Stimulated activated CD8-positive, alpha-beta memory T cell treated with anti-CD3 and anti-CD28 coated beads, Interleukin-4, amount 100 ng/mL, for 24 hours (primary cell): ENCODE results near the gene OTOS.
A peak's percentile ranks its signal among the peaks of the same experiment; 100 is the strongest.

Source experiments
- DNase-seq: peaks from one replicate; pipeline ENCODE4 v3.0.0-alpha.2; 2020; ENCODE audit warnings: low read depth

OTOS gene

DNA sequence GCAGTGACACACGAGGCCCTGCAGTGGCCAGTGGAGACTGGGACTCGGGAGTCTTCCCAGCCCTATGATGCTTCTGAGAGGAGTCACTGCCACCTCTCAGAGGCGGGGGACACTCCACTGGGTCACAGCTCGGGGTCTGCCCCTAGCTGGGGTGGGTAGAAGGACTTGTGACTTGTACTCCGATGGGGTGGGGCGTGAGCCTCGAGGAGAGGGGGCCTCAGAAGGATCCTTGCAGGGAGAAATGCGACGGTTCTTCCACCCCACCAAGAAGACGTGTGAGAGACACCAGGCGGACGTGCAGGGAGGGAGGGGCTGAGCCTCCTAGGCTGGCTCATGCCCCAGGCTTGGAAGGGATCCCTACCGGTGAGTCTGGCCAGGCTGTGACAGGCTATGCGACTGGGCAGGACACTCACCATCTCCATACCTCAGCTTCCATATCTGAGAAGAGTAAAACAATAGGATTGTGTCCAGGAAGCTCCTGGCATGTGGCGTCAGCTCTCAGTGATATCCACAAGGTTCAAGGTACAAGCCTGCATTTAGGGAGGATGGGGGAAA, 11.1 kb upstream of the OTOS start:
- DNase-seq: no peak

DNA sequence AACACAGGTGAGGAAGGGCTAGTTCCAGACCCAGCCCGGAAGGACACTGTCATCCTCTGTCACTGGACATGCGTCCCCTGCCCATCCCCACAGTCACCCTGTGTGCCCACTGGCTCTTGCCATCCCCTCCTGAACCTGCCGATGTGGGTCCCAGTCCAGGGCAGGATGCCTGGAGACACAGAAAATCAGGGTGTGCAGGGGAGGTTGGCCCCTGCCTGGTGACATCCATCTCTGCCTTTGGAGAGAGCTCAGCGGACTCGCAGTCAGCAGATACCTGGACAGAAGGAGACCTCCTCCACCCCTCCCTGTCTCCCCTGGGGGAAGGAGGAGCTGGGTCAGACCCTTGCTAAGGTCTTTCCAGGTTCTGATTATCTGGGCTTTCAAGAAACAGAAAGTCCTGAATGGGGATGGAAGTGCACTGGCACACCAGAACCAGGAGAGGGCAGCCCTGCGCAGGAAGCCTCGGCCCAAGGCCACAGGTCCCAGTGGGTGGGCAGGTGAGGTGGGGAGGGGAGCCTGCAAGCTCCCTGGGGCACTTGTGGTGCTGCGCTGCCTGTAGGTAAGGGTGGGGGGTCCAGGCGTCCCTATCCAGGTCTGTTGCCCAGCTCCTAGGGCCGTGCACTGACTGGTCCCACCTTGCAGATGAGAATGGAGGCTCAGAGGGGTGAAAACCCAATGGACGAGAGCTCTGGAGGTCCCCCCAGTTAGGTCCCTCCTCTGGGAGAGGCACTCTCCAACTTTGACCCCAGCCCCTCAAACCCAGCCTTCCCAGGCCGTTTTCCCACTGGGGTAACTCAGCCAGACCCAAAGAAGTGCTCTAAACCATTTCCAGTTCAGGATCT, 9.7 kb upstream of the OTOS start:
- no peak for DNase-seq

DNA sequence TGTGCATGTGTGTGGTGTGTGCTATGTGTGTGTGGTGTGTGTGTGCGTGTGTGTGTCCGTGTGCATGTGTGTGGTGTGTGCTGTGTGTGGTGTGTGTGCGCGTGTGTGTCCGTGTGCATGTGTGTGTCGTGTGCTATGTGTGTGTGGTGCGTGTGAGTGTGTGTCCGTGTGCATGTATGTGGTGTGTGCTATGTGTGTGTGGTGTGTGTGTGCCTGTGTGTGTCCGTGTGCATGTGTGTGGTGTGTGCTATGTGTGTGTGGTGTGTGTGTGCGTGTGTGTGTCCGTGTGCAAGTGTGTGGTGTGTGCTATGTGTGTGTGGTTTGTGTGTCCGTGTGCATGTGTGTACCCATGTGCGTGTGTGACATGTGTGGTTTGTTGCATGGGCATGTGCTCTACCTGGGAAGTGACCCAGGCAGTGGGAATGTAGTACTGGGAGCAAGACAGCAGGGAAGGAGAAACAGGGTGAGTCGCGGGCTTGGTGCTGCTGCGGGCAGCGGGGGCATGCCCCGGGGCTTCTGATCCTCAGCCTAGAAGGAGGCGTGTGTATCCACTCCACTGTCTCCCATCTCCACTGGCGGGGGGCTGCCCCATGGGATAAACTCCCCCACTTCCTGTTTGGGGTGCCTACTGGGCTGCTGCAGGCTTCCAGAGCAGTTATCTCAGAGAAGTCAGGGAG, 7.6 kb upstream of the OTOS start:
- DNase-seq: no peak

DNA sequence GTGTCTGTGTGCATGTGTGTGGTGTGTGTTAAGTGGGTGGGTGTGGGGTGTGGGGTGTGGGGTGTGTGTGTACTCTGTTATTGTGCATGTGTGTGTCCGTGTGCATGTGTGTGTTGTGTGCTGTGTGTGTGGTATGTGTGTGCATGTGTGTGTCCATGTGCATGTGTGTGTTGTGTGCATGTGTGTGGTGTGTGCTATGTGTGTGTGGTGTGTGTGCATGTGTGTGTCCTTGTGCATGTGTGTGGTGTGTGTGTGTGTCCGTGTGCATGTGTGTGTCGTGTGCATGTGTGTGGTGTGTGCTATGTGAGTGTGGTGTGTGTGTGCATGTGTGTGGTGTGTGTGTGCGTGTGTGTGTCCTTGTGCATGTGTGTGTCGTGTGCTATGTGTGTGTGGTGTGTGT, 6.9 kb upstream of the OTOS start:
- no peak for DNase-seq

DNA sequence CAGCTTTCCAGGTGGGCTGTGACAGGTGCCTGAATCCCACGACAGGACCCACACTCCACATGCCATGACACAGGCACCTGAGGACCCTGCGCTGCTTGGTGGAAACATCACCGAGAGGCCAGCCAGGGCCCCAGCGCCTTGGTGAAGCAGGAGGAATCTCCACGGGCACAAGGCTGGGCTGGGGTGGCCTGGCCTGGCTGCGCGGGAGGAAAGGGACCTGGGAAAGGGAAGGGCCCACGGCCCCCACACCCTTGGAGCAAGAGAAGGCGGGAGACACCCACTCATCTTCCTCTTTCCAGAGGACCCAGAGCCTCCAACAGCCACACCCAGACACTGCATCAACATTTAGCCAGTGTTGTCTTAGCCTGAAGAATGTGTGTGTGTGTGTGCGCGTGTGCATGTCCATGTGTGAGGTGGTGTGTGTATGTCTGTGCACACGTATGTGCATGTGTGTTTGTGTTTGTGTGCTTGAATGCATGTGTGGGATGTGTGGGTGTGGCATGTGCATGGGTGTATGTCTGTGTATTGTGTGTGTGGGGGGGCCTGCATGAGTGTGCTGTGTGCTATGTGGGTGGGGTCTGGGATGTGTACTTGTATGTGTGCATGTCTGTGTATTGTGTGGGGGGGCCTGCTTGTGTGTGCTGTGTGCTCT, 6.3 kb upstream of the OTOS start:
- DNase-seq: no peak

DNA sequence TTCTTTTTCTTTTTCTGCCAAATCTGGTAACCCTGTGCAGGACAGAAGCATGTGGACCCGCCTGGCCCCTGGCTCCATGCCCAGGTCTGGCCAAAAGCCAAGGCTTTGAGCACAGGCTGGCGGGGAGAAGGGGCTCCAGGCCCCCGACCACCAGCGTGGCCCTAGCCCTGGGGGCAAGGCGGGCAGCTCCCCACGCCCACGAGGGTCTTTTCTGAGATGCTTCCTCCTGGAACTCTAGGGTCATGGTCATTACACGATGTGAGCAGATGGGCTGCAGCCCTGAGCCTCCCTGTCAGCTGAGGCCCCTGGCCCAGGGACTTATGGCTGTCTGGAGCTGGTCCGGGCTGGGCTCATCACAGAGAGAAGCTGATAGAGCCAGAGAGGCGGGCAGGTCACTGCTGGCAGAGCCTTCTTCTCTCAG, 5.7 kb upstream of the OTOS start:
- DNase-seq: no peak

DNA sequence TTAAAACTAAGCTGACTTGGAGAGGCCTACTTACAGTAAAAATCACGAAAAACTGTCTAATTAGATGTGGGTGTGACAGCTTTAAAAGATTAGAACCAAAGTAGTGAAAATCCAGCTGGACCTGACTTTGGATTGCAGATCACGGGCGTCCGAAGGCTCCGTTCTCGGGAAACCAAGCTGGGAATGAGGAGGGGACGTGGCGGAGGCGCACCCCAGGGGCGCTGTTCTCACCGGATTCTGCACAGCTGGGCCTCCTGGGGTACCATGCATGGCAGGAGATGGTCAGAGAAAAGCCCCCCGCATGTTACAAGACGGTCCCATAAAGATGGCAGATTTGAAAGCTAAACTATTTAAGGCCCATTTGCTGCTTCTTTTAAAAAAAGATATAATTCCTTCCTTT, 5.0 kb upstream of the OTOS start:
- DNase-seq: no peak

DNA sequence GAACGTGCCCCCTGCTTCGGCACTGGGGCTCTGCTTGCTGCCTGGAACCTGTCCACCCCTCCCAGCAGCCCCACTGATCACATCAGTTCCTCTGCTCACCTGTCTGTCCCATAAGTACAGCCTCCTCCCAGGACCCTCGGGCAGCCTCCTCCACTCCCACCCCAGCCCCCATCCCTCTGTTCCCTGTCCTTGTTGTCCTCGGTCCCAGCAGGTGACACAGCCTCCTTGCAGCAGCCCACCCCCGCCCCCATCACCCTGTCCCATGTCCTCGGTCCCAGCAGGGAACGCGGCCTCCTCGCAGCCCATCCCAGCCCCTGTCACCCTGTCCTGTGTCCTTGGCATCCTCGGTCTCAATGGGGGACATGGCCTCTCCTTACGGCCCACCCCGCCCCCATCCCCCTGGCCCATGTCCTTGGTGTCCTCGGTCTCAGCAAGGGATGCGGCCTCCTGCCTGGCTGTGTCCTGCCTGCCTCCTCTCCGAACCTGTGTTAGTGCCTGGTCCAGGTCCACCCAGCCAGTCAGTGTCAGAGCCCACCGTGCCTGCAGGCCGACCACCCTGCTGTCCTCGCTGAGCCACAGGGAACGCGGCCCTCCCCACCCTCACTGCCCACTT, 4.3 kb upstream of the OTOS start:
- DNase-seq: no peak

DNA sequence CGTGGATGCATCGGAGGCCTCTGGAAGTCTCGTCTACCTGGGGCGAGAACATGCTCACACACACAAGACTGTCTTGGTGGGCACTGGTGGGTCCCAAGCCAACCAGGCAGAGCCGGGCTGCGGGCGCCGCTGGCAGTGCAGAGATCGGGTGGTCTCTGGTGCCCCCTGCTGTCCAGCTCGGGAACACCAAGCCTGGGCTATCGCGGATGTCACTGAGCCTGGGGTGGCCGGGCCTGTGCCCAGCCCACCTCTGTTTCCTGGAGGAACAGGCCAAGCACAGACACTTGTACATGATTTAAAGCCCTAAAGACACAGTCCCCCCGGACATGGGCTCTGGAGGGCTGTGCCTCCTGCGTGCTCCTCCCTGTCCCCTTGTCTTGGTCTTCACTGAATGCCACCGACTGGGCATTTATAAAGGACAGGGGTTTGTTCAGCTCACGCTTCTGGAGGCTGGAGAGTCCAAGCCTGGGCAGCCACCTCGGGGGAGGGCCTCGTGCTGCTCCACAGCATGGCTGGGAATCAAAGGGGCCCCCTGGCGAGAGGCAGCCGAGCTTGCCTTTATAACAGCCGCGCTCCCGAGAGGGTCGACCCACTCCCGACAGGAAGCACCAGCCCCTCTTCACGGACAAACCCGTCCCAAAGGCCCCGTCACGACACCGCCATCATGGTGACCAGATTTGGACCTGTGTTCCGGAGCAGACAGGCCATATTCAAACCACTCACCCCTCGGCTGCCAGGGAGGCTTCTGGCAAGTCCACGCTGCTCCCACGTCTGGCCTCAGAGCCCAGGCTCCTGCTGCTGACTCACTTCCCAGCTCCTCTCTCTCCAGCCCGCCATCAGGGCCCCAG, 3.6 kb upstream of the OTOS start:
- peak; percentile 77 for DNase-seq

DNA sequence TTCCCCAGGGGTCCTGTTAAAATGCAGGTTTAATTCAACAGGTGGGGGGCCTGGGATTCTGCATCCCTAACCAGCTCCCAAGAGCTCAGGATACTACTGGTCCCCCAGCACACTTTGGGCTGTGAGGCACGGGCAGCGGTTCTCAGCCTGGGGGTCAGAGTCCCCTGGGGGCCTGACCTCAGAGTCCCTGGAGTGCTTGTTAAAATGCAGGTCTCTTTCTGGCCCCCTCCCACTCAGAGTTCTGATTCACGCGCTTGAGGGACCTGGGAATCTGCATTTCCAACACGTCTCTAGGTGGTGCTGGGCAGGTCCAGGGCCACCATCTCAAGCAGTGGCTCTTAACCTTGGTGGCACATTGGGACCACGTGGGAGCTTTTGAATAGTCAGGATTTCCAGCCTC, 2.8 kb upstream of the OTOS start:
- DNase-seq: no peak

DNA sequence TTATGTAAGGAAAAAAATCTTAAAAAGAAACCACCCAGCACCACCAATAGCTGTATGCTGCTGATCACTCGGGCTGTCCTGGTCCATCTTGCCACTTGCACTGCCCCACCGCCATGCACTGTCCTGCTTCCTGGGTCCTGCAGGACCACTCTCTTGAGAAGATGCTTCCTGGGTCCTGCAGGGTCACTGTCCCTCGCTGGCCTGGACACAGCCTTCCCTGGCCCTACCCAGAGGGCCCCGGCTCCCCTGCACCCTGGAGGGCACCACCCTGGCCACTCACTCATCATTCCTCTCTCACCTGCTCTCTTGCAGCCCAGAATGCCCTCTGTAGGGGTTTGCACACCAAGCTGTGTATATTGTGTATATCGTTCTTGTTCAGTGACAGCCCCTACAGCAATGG, 2.4 kb upstream of the OTOS start:
- no peak for DNase-seq

DNA sequence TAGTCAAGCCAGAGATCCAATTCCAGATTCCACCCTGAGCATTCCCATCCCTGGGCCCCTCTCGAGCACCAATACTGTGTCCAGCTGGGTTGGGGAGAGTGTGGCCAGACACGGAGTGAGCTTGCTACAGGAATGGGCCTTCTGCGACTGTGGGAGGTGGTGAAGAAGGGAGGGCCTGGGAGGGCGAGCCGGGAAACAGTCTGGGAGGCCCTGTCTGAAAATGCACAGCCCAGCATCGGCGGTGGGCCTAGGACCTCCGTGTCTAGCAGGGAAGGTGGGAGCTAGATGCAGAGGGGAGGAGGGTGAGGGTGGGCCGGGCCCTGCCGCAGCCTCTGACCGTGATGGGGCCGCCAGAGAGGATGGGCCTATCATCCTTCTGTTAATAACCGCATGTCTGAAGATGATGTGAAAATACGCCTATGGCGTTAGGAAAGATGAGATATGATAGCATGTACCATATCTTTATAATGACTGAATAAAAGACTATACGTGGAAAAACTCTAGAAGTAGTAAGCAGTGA, 1.9 kb upstream of the OTOS start:
- DNase-seq: no peak

DNA sequence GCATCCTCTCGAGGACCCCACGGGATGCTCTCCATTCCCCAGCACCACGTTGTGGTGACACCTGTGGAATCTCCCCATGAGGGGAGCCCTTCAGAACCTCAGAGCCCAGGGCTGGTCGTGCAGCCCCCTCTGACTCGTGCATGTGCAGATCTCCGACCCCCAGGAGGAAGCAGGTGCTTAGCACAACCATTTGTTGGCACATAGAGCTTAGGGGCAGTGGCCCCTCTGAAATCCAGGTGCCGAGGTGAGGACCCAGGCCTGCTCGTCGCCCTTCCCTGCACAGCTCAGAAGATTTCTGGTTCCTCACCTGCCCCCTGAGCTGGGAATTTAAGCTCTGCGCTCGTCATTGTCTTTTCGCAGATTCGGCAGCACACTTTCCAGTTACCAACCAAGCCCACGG, 1.3 kb upstream of the OTOS start:
- DNase-seq: no peak

DNA sequence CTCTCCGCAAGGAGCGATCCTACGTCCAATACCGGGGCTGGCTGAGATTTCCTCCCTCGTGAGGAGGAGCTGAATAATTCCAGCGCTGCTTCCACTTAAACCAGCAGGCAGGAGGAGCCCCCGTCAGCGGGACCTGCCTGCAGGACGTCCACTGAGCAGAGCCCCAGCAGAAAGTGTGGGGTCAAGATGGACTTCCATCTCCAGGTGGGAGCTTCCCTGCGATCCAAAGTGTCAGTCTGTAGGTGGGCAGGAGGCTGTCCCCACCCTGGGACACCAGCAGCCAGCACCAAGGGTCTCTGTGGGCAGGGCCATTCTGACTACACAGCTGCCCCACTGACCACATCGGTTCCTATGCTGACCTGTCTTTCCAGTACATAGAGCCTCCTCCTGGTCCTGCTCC, 462 bp upstream of the OTOS start:
- no peak for DNase-seq

DNA sequence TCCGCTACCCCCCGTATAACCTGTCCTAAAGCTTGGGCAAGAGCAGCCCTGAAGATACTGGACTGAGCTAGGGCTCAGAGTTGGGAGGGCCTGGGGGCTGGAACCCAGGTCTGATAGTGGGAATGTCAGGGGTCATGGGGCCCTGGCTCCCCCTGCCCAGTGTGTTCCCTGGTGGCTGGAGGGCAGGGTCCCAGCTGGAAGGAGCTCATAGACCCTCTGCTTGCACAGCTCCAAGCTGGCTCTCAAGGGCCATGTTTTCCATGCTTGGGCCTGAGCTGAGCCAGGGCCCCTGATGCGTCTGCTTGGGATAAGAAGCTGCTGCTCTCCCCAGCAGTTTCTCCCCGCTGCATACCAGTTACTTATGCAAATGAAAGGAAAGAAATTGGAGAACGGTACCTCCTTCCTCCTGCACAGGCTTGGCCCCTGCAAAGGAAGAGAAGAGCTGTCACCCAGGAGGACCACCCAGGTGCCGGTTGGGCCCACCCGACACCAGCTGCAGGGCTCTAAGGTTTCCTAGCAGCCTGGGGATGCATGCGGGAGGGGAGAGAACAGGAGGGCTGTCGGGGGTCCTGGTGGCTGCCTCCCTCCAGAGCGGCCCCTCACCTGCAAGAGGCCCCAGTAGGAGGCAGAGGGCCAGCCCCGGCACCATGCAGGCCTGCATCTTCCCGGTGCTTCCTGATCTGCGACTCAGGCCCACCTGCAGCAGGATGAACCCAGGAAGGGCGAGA, 628 bp downstream of the OTOS start:
- DNase-seq: no peak

DNA sequence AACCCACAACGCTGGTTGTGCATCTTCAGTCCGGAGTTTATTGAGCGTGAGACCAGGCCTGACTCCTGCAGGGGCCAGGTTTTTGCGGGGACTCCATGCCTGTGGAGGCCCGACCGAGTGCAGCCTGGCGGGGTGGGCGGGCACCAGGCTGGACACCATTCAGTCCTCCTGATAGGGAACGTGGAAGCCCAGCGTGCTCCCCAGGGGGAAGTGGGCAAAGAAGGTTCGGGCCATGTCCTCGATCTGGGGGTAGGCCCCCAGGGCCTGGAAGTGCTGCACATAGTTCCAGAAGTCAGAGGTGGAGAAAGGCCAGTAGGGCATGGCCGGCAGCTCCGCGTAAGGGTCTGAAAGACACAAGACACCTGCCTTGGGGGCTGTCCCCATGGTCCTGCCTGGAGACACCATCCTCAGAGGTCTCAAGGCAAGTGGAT, 1.4 kb downstream of the OTOS start:
- DNase-seq: no peak

DNA sequence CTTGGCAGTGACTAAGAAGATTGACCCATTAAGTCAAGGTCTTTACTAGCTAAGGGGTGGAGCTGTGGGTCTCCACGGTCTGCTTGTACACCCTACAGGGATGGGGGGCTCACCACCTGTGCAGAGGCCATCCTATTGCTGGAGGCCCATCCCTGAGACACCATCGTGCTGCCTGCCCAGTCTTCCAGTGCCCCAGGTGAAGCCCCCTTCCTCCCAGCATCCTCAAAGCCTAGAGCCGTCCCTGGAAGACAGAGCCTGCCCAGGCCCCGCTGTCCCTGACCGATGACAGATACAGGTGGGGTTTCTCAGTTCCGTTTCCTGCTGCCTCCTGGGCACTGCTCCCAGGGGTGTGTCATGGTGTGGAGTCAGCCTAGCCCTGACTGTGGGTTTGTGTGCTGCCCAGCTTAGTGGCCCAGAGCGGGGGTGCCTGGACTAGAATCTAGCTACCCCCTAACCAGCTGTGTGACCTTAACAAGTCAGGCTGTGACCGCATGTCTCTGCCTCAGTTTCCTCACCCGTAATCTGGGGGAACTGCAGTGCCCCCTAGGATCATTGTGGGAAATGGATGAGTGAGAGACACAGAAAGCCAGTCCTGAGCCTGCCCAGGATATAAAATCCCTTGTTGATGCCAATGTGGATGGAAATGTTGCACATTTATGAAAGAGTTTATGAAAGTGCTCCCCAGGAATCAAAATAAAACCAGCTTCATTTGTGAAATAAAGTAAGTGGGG, 2.0 kb downstream of the OTOS start:
- DNase-seq: no peak

DNA sequence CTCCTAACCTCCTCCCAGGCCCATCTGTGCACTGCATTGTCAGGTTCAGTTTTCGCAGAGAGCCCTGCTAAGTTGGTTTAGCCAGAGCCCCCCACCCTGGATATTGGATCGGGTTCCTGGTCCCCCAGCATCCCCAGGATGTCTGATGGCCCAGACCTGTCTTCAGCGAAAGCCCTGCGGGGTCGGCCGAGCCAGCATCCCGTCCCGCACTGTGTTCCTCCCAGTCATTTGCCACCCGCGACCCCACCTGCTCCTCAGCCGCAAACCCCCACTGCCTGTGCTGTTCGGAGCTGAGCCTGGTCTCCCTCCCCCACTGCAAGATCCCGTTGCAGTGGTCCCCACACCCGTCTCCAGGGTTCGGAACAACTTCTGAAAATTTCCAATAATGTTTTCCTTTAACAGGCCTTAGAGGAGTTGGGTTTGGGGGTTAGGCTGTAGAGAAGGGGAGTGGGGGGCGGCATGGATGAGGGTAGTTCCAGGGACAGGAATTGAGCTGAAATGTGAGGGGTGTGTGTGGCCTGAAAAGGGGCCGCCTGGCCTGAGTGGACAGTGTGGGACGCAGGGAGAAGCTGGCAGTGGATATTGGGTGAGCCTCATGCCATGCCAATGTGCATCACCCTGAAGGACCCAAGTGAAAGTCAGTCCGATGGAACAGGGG, 2.7 kb downstream of the OTOS start:
- DNase-seq: no peak

DNA sequence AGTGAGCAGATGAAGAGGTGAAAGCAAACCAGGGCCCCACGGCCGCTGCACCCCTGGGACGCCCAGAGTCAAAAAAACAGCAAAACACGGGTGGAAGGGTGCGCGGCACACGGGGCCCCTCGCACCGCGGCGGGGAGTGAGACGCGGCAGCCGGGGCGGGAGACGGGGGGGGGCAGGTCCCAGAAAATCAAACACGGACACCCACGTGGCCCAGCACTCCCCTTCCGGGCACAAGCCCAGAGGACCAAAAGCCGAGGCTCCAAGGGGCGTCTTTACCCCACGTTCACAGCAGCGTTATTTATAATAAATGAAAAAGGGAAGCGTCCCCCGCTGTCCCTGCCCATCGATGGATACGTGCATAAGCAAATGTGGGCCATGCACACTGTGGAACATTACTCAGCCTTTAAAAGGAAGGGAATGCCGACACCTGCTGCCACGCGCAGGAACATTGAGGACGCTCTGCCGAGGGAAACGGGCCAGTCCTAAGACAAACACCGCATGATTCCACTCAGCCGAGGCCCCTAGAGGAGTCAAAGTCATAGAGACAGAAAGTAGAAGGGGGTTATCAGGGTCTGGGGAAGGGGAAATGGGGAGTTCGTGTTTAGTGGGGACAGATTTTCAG, 3.7 kb downstream of the OTOS start:
- peak; percentile 18 for DNase-seq
